ENCODE measurements around the gene LEPR.

Gene LEPR

GRCh38 chr1:65425697-65426096 lies 5.2 kb downstream of the LEPR start:
- Histone ChIP-seq H3K36me3 (peaks cover 34% of the 10 kb centered on the region), H3K9me3 (ENCODE audit: severe bottlenecking) (no peaks in the 10 kb centered on the region), H3K4me3 (ENCODE audit: low read depth, low read length) (no peak overlapping the region), H3K27ac (no peak overlapping the region), H3K27me3 (ENCODE audit: insufficient read depth, low read depth, severe bottlenecking) (no peaks in the 10 kb centered on the region)
- no peak for DNase-seq
- no peak for TF ChIP-seq CTCF (IDR thresholded peaks at IDR 0.05; ENCODE audit: low read depth, low read length)

GRCh38 chr1:65429078-65429477 lies 8.6 kb downstream of the LEPR start:
- peaks cover 40% of the 10 kb centered on the region for H3K36me3 ChIP-seq
- H3K9me3 ChIP-seq (ENCODE audit: severe bottlenecking), result no peaks in the 10 kb centered on the region
- no peak overlapping the region for H3K4me3 ChIP-seq (ENCODE audit: low read depth, low read length)
- DNase-seq, result no peak
- H3K27ac ChIP-seq, result no peak overlapping the region
- no peaks in the 10 kb centered on the region for H3K27me3 ChIP-seq (ENCODE audit: insufficient read depth, low read depth, severe bottlenecking)
- TF ChIP-seq CTCF (IDR thresholded peaks at IDR 0.05; ENCODE audit: low read depth, low read length), result no peak

- Histone ChIP-seq H3K4me3 (ENCODE audit: low read depth, low read length) (no peak overlapping the region), H3K27me3 (ENCODE audit: insufficient read depth, low read depth, severe bottlenecking) (no peaks in the 10 kb centered on the region), H3K9me3 (ENCODE audit: severe bottlenecking) (no peaks in the 10 kb centered on the region), H3K27ac (no peak overlapping the region), H3K36me3 (peaks cover 43% of the 10 kb centered on the region)
- DNase-seq, result no peak
- no peak for TF ChIP-seq CTCF (IDR thresholded peaks at IDR 0.05; ENCODE audit: low read depth, low read length)
Measured at GRCh38 chr1:65429806-65430205, 9.3 kb downstream of the LEPR start.

- 0 out of 2 replicates have a peak, but pooled peaks have one; percentile 27 for TF ChIP-seq CTCF (IDR thresholded peaks at IDR 0.05; ENCODE audit: low read depth, low read length)
- Histone ChIP-seq H3K27ac (no peak overlapping the region), H3K9me3 (ENCODE audit: severe bottlenecking) (no peaks in the 10 kb centered on the region), H3K4me3 (ENCODE audit: low read depth, low read length) (no peak overlapping the region), H3K27me3 (ENCODE audit: insufficient read depth, low read depth, severe bottlenecking) (no peaks in the 10 kb centered on the region), H3K36me3 (peaks cover 31% of the 10 kb centered on the region)
- no peak for DNase-seq
Measured at GRCh38 chr1:65431111-65431705, 10.7 kb downstream of the LEPR start.

GRCh38 chr1:65432918-65433317 lies 12.4 kb downstream of the LEPR start:
- Histone ChIP-seq H3K4me3 (ENCODE audit: low read depth, low read length) (no peak overlapping the region), H3K27me3 (ENCODE audit: insufficient read depth, low read depth, severe bottlenecking) (no peaks in the 10 kb centered on the region), H3K9me3 (ENCODE audit: severe bottlenecking) (no peaks in the 10 kb centered on the region), H3K36me3 (peaks cover 20% of the 10 kb centered on the region), H3K27ac (no peak overlapping the region)
- DNase-seq, result no peak
- TF ChIP-seq CTCF (IDR thresholded peaks at IDR 0.05; ENCODE audit: low read depth, low read length), result no peak

GRCh38 chr1:65434255-65434654 lies 13.8 kb downstream of the LEPR start:
- no peaks in the 10 kb centered on the region for H3K9me3 ChIP-seq (ENCODE audit: severe bottlenecking)
- no peaks in the 10 kb centered on the region for H3K27me3 ChIP-seq (ENCODE audit: insufficient read depth, low read depth, severe bottlenecking)
- no peak overlapping the region for H3K27ac ChIP-seq
- peaks cover 17% of the 10 kb centered on the region for H3K36me3 ChIP-seq
- no peak for TF ChIP-seq CTCF (IDR thresholded peaks at IDR 0.05; ENCODE audit: low read depth, low read length)
- H3K4me3 ChIP-seq (ENCODE audit: low read depth, low read length), result no peak overlapping the region
- no peak for DNase-seq
